Measurements from ENCODE around the gene GCNT2.

DNA sequence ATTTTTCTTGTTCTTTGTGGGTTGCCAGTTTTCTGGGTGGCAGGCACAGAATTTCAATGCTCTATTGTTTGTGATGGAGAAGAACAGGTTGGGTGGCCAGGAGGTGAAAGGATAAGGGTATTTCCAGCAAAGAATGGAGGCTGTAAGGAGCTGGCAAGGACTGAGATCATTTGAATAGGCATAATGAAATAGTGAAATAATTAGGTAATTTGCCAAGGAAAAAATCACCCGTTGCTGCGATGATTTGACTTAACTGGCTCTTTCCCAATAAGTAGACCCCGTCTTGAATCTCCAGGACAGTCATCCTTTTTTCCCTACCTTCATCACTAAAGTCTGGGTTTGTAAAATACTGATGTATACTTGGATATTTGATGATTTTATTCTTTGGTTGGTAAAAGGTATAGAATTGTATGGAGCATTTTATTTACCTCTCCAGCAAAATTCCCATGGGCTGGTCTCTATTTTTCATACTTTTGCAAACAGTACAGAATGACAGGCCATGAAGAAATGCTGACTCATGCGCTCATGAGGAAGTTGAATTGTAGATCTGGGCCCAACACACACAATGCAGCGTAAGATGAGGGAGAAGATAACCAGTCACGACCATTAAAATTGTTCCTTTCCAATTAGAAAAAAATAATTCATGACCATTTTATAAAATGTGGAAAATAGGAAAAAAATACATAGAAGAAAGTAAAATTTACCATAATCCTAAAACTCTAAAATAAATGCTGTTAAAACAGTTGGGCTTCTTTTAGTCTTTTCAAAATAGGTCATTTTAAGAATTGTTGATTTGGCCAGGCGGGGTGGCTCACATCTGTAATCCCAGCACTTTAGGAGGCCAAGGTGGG lies 2.4 kb upstream of the GCNT2 start:
- TF ChIP-seq, protein P1, sequence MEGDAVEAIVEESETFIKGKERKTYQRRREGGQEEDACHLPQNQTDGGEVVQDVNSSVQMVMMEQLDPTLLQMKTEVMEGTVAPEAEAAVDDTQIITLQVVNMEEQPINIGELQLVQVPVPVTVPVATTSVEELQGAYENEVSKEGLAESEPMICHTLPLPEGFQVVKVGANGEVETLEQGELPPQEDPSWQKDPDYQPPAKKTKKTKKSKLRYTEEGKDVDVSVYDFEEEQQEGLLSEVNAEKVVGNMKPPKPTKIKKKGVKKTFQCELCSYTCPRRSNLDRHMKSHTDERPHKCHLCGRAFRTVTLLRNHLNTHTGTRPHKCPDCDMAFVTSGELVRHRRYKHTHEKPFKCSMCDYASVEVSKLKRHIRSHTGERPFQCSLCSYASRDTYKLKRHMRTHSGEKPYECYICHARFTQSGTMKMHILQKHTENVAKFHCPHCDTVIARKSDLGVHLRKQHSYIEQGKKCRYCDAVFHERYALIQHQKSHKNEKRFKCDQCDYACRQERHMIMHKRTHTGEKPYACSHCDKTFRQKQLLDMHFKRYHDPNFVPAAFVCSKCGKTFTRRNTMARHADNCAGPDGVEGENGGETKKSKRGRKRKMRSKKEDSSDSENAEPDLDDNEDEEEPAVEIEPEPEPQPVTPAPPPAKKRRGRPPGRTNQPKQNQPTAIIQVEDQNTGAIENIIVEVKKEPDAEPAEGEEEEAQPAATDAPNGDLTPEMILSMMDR (IDR thresholded peaks at IDR 0.05; ENCODE audit: low read depth, low read length) = no peak
- no peak for TF ChIP-seq POLR2A (IDR thresholded peaks at IDR 0.05; ENCODE audit: extremely low read depth, insufficient read length)
